GM12878 (cell line): Measurements from ENCODE around the gene N4BP2L2. TPM values are rescaled to one million over a fixed set of nuclear protein-coding genes. Genes with fewer than 3 reads are reported as not detected.

Experiments used
- EGR1 ChIP-seq, 2 experiments: IDR thresholded peaks; 1 replicate in 1 of 2; 2 replicates in 1 of 2; pipeline ENCODE4 v1.6.1; 2011 to 2012; ENCODE audit warnings: low read depth in 2 of 2, low read length in 2 of 2, borderline replicate concordance in 1 of 2, mild to moderate bottlenecking in 1 of 2, moderate library complexity in 1 of 2
- ETV6 ChIP-seq, 2 experiments: fragments of 450-650 bp in 1 of 2; IDR thresholded peaks in 1 of 2; conservative IDR thresholded peaks in 1 of 2; 2 replicates each; pipeline ENCODE4 v1.6.1; 2014; ENCODE audit warnings: antibody characterized with exemption in 1 of 2, borderline replicate concordance in 1 of 2, low read depth in 1 of 2, mild to moderate bottlenecking in 1 of 2, moderate library complexity in 1 of 2
- KAT2A ChIP-seq: conservative IDR thresholded peaks from 2 replicates; pipeline ENCODE4 v1.6.1; 2011; ENCODE audit warnings: low read depth, low read length; ENCODE audit not compliant: control insufficient read depth
- KDM1A ChIP-seq: fragments of 200-600 bp; sonication (generic); IDR thresholded peaks from 2 replicates; pipeline ENCODE4 v1.6.1; 2016; ENCODE audit warnings: borderline replicate concordance
- MYC ChIP-seq: IDR thresholded peaks from 2 replicates; pipeline ENCODE4 v1.6.1; 2011; ENCODE audit warnings: mild to moderate bottlenecking, low read length, moderate library complexity, inconsistent platforms; ENCODE audit not compliant: insufficient read depth, insufficient replicate concordance, insufficient read length, severe bottlenecking
- SIX5 ChIP-seq: IDR thresholded peaks from 2 replicates; pipeline ENCODE4 v1.6.1; 2011; ENCODE audit warnings: mild to moderate bottlenecking, low read depth, low read length, moderate library complexity; ENCODE audit not compliant: severe bottlenecking
- SMC3 ChIP-seq: IDR thresholded peaks from 2 replicates; pipeline ENCODE4 v1.6.1; 2011; ENCODE audit warnings: low read length, improper control_type of control experiment, borderline replicate concordance
- USF2 ChIP-seq: IDR thresholded peaks from 2 replicates; pipeline ENCODE4 v1.6.1; 2011; ENCODE audit warnings: low read depth, low read length, improper control_type of control experiment, borderline replicate concordance
- polyA plus RNA-seq, 11 experiments: library from polyadenylated mRNA; depleted of rRNA in 4 of 11; unstranded in 6 of 11; stranded (reverse) in 5 of 11; fragments of >200 nt; fragmentation: Nextera tagmentation in 4 of 11; fragmentation: Illumina TruSeq in 1 of 11; extraction: Ambion mirVana in 4 of 11; extraction: Trizol in 1 of 11; gene quantifications; 1 replicate in 1 of 11; 2 replicates in 10 of 11; pipeline versions ENCODE4 v1.2.1 to v1.2.3, GENCODE V29; 2011 to 2016; ENCODE audit warnings: inconsistent platforms in 2 of 11, missing spikeins in 2 of 11, low read depth in 1 of 11
- total RNA-seq, 4 experiments: library from RNA; depleted of rRNA in 3 of 4; stranded (reverse); fragments of >200 nt in 3 of 4; fragmentation: Illumina TruSeq in 1 of 4; extraction: Trizol in 1 of 4; gene quantifications; 2 replicates each; pipeline versions ENCODE4 v1.2.1 to v1.2.3, GENCODE V29; 2013 to 2021
- TF ChIP-seq, protein P1 (sequence below): fragments of 450-650 bp; IDR thresholded peaks from 2 replicates; pipeline ENCODE4 v1.6.1; 2017; ENCODE audit warnings: antibody characterized with exemption, mild to moderate bottlenecking, moderate library complexity
- TF ChIP-seq, protein P2 (sequence below): fragments of 450-650 bp; IDR thresholded peaks from 2 replicates; pipeline ENCODE4 v1.6.1; 2017; ENCODE audit warnings: mild to moderate bottlenecking, moderate library complexity
- TF ChIP-seq, protein P3 (sequence below): IDR thresholded peaks from 2 replicates; pipeline ENCODE4 v1.6.1; 2011; ENCODE audit warnings: borderline replicate concordance, low read depth, mild to moderate bottlenecking, moderate library complexity, mixed read lengths, low read length; ENCODE audit not compliant: insufficient read depth; ENCODE audit errors: extremely low read length

The N4BP2L2 gene
- total and polyA plus RNA-seq, 10 of the 15 experiments (the other 5 are each of a cell fraction or from before 2014, with no cell fraction given), result 41.7 to 87.1 (median 61.2) TPM

DNA sequence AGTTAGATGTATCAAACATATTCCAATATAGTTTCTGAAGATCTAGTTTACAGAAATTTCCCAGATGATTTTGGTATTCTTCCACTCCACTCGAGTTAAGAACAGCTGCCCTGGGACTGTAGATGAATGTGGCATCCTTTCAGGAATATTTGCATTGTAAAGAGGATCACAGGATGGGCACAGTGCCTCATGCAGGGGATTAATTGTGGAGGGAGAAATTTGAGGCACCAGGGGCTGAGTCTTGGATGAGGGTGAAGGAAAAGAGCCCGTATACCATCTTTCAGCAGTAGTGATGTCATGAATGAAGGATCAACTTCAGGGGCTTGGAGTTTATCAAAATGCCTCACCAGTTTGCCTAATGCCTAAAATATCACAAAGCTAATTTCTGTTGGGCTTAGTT is 43.7 kb upstream of the N4BP2L2 start (continued):
- TF ChIP-seq USF2 (no peak), SIX5 (no peak), ETV6 (conservative IDR thresholded peaks at IDR 0.05 in 1 of 2, IDR thresholded peaks at IDR 0.05 in 1 of 2; ENCODE audit: borderline replicate concordance in 1 of 2, low read depth in 1 of 2) (no peak), SMC3 (no peak), EGR1 (IDR thresholded peaks at IDR 0.05; ENCODE audit: borderline replicate concordance in 1 of 2, low read depth in 2 of 2, low read length in 2 of 2) (no peak), KDM1A (no peak), KAT2A (no peak), MYC (no peak)
- TF ChIP-seq, protein P1, sequence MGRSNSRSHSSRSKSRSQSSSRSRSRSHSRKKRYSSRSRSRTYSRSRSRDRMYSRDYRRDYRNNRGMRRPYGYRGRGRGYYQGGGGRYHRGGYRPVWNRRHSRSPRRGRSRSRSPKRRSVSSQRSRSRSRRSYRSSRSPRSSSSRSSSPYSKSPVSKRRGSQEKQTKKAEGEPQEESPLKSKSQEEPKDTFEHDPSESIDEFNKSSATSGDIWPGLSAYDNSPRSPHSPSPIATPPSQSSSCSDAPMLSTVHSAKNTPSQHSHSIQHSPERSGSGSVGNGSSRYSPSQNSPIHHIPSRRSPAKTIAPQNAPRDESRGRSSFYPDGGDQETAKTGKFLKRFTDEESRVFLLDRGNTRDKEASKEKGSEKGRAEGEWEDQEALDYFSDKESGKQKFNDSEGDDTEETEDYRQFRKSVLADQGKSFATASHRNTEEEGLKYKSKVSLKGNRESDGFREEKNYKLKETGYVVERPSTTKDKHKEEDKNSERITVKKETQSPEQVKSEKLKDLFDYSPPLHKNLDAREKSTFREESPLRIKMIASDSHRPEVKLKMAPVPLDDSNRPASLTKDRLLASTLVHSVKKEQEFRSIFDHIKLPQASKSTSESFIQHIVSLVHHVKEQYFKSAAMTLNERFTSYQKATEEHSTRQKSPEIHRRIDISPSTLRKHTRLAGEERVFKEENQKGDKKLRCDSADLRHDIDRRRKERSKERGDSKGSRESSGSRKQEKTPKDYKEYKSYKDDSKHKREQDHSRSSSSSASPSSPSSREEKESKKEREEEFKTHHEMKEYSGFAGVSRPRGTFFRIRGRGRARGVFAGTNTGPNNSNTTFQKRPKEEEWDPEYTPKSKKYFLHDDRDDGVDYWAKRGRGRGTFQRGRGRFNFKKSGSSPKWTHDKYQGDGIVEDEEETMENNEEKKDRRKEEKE, result no peak
- TF ChIP-seq, protein P2, sequence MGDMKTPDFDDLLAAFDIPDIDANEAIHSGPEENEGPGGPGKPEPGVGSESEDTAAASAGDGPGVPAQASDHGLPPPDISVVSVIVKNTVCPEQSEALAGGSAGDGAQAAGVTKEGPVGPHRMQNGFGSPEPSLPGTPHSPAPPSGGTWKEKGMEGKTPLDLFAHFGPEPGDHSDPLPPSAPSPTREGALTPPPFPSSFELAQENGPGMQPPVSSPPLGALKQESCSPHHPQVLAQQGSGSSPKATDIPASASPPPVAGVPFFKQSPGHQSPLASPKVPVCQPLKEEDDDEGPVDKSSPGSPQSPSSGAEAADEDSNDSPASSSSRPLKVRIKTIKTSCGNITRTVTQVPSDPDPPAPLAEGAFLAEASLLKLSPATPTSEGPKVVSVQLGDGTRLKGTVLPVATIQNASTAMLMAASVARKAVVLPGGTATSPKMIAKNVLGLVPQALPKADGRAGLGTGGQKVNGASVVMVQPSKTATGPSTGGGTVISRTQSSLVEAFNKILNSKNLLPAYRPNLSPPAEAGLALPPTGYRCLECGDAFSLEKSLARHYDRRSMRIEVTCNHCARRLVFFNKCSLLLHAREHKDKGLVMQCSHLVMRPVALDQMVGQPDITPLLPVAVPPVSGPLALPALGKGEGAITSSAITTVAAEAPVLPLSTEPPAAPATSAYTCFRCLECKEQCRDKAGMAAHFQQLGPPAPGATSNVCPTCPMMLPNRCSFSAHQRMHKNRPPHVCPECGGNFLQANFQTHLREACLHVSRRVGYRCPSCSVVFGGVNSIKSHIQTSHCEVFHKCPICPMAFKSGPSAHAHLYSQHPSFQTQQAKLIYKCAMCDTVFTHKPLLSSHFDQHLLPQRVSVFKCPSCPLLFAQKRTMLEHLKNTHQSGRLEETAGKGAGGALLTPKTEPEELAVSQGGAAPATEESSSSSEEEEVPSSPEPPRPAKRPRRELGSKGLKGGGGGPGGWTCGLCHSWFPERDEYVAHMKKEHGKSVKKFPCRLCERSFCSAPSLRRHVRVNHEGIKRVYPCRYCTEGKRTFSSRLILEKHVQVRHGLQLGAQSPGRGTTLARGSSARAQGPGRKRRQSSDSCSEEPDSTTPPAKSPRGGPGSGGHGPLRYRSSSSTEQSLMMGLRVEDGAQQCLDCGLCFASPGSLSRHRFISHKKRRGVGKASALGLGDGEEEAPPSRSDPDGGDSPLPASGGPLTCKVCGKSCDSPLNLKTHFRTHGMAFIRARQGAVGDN, result no peak
- TF ChIP-seq, protein P3, sequence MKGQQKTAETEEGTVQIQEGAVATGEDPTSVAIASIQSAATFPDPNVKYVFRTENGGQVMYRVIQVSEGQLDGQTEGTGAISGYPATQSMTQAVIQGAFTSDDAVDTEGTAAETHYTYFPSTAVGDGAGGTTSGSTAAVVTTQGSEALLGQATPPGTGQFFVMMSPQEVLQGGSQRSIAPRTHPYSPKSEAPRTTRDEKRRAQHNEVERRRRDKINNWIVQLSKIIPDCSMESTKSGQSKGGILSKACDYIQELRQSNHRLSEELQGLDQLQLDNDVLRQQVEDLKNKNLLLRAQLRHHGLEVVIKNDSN, result no peak
